IPS DF 19.7 (cell line): Measurements from ENCODE around the gene NOXA1.

Experiments used
- DNase-seq: peaks from one replicate; pipeline ENCODE4 v3.0.0-alpha.2; 2013; ENCODE audit warnings: low read depth, low spot score

The NOXA1 gene

DNA sequence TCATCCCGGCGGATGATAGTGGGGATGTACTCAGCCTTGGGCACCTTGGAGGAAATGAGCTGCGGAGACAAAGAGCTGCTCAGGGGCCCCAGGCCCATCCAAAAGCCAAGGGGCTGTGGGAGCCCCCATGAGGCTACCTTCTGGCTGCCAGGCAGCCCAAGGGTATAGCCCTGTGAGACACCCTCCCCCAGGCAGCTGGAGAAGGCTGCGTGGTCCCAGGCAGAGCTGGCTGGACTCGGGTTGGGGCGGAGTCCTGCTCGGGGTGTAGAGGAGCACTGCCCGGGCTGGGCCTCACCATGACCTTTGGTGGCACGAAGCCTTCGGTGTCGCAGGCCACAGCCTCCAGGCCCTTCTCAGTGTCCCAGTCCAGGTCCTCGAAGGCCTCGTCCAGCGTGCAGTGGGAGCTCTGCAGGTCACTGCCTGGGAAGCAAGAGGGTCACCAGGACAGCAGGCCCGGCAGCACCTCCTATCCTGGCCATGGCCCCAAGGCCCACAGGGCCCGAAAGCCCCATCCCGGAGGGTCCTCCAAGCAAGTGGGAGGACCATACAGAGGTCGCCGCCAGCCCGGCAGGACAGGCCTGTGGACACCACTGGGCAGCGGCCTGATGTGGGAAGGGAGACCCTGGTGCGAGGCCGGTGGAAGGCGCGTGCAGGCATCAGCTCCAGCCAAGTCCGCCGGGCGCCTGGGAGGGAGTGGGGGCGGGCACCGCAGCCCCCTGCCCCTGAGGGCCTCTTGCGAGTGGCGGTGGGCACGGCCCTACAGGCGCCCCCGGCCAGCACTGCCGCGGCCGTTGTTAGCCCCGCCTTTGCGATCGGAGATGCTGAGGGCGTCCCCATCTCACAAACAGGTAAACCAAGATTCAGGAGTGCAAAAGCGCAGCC lies 29.8 kb downstream of the NOXA1 start:
- no peak for DNase-seq

DNA sequence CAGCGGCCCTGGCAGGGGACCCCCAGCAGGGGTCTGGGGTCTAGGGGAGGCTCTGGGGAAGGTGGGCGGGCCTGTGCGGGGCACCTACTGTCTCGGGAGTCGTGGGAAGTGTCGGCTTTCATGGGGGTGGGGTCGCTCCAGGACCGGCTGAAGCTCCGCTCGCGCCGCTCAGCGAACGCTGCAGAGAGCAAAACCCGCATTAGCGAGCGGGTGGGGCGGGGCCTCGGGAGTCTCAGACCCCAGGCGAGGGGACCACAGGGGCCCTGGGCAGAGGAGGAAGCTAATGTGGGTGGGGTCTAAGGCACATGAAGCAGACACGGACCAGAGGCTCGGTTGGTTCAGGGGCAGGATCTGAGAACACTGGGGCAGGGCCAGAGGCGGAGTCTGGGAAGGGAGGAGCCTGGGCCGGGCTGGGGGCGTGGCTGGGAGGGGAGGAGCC lies 30.5 kb downstream of the NOXA1 start:
- DNase-seq, result peak; percentile 85

DNA sequence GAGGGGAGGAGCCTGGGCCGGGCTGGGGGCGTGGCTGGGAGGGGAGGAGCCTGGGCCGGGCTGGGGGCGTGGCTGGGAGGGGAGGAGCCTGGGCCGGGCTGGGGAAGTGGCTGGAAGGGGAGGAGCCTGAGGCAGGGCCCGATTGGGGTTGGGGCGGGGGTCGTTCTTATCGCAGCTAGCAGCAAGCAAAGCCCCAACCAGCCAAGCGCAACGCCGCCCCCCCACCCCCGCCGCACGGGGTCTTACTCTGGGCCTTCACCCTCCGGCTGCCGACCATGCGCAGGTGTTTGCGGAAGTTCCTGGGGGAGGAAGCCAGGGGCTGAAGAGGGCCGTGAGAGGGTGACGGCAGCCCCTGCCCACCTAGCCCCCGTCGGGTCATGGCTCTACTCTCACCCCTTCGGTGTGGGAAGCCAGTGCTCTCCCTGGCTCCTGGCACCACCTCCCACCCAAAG lies 31.0 kb downstream of the NOXA1 start:
- DNase-seq, result no peak

DNA sequence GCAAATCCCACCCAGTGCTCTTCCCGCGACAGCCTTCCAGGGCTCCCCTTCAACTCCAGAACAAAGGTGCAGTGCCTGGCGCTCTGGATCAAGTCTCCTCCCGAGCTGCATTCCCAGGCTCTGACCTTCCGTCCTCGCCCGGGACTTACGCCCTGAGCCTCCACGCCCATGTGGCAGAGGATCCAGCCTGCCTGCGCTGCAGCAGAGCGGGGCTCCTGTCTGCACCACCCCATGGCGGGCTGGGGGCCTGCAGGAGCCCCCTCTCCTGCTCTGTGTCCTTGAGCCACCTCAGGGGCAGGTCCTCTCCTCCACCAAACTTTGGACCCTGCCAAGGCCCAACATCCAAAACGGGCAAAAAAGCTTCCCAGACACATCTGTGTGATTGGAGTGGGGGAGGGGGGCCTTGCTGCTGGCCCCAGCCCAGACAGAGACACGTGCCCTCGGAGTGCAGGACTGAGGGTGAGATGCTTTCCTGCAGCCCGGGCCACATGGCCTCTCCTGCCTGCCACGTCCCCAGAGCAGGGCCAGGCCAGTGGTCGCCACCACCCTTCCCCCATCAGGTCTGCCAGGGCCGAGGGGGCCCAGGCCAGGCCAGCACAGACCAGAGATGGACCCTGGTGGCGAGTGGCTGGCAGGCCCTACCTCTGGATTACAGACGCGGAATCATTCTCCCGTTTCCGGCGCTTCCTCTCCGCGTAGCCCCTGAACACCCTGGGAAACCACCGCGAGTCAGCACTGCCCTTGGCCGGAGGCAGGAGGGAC lies 31.6 kb downstream of the NOXA1 start:
- no peak for DNase-seq

DNA sequence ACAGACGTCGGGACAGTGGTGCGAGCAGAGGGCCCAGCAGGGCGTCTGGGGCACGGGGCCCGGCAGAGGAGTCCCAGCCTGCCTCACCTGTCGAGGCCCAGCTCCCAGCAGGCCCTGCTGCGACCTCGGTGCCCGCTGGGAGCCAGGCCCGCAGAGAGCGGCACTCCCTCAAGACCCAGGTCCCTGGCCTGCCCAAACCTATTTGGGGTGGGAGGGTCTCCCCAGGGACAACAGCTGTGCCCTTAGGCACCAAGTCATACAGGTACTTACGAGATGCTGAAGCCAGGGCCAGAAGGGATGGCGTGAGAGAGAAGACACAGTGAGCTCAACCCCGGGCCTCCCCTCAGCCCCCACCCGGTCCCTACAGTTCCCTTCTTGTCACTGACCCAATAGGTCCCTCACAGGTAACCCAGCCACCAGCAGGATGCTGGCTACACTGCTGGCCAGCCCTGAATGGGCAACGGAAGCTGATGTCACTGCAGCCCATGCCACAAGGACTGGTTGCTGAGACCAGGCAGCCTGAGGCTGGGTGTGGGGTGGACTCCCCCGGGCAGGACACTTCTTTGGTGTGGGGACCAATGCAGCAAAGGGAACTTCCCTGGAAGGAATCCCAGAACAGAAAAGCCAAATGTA lies 32.3 kb downstream of the NOXA1 start:
- no peak for DNase-seq

DNA sequence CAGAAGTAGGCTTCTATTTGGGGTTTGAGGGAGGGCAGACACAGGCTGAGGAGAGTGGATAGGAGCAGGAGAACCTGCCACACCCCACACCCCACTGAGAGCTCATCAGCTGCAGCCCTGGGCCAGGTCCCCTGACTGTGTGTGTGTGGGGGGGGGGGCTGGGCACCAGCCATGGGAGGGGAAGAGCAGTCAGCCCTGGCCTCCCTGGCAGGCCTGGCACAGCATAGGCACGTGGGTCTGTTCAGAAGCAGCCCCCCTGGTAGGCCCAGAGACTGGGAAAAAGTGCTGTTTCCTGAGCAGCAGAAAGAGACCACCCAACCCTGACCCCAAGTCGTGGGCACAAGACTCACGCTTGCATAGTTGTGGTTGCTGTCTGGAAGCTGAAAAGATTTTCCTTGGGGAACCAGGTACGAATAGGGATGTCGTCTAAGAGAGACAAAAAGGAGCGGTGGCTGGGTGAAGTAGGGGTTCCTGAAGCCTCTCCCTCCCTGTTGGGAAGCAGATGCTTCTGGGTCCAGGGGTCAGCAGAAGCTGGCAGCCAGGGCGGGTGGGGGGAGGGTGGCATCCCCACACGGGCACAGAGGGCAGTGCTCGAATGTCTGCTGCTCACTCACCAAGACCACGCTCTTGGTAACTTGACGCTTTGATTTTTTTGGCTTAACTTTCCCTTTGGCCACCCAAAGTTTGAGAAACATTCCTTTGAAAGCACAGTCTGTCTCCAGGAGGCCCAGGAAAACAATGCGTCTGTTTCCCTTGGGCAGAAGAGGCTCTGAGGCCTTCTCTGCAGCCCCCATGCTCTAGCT lies 33.1 kb downstream of the NOXA1 start:
- no peak for DNase-seq

DNA sequence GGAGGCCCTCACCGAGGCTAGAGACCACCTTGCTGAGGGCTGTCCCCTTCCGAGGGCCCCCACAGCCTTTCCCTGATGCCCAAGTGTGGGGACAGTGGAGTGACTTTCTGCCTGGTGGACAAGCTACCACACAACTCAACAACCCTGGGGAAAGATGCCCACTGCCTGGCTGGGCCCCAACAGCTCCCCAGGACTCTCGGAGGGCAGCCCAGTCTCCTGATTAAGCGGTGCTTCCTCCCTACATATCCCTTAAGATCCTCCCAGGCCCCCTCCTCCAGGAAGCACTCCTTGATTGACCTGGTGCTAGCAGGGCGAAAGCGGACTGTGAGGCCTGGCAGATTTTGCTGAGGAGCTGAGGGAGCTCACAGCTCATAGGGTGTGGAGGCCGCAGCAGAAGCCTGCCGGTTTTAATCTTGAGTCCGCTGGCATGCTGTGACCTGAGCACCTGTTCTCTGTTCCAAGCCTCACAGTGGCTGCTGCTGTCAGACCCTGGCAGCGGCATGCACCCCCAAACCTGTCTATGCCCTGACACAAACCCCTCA lies 33.7 kb downstream of the NOXA1 start:
- DNase-seq, result no peak

DNA sequence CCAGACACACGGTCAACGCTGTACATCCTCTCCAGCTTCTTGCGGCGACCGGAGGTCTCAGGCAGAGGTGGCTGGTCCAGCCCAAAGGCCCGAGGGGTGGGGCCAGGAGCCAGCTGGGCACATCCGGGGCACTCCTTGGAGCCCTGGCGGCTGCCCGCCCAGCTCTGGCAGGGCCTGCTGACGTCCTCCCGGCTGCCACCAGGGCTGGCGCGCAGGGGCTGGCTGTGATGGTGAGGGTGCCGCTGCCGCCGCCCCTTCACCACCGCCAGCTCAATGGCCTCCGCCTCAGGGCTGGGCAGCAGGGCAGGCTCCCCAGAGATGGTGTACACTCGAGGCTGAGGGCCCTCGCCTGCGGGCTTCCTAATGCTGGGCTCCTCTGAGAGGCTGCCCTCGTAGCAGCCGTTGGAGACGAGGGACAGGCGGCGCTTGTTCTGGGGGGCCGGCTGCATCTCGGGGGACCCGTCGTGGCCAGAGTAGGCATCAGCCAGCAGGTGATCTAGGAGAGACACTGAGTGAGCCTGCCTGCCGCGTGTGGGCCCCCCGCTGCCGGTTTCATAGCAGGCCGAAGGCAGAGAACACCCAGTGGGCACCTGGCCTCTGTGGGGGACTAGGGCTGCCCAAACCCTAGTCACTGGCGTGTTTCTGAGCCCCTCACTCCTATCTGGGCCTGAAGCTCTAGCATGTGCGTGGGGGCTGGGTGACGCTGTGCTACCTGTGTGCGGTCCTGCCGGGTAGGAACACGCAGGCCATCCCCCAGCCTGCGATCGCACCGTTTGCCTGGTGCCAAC lies 34.4 kb downstream of the NOXA1 start:
- no peak for DNase-seq

DNA sequence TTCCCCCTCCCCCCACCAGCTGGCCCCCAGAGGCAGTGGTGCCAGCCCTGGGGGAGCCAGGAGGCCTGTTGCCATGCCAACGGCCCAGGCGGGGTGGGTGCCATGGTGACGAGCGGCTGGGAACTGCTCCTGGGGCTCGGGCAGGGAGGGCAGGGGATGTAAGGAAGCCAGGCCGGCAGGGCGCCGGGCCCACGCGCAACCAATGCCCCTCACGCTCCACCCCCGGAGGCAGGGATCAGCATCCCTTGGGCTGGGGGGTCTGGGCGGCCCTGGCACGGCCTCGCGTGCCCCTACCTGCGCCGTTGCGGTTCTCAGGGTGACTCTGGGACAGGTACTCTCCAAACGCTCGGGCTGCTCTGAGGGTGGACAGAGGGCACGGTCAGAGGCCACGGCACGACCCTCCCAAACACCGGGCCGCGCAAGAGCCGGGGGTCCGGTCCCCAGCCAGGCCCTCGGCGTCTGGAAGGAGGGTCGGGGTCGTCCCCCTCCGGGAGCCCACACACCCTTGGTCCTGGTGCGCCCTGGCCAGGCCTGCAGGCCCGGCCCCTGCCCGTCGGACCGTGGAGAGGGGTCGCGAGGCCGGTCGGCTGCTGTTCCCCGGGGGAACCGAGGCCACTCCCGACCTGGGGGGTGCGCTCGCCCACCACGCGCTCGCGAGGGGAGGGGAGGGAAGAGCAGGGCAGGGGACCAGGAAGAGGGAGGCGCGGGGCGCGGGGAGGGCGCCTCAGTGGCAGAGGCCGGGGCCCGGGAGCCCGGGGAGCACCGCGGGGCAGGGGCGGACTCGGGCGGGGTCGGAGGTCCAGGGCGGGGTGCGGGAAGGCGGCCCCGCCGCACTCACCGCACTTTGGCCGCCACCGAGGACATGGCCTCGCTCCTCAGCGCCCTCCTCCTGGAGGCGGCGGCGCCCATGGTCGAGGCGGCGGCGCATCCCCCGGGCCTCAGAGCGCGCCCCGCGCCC lies 35.3 kb downstream of the NOXA1 start:
- no peak for DNase-seq

DNA sequence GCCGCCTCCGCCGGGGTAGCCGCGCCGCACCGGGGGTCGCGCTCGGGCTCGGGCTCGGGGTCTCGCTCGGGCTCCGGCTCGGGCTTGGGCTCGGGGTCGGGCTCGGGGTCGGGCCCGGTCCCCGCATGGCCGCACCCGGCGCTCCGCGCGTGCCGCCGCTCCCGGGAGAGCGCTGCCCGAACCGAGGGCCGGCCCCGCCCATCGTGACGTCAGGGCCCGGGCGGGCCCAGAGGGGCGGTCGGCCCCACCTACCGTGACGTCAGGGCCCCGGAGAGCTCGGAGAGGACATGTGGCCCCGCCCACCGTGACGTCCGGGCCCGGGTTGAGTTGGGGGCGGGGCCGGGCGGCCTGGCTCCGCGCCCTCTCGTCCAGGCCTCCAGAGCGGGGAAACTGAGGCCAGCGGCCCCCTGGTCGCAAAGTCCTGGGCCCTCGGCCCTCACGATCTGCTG lies 36.0 kb downstream of the NOXA1 start, which contains the start of gene NSMF:
TSS of gene NSMF (minus strand) at position 183 of the 449 bp plus-strand sequence. CDS start 232 bp downstream, outside the sequence.
- DNase-seq, result no peak

DNA sequence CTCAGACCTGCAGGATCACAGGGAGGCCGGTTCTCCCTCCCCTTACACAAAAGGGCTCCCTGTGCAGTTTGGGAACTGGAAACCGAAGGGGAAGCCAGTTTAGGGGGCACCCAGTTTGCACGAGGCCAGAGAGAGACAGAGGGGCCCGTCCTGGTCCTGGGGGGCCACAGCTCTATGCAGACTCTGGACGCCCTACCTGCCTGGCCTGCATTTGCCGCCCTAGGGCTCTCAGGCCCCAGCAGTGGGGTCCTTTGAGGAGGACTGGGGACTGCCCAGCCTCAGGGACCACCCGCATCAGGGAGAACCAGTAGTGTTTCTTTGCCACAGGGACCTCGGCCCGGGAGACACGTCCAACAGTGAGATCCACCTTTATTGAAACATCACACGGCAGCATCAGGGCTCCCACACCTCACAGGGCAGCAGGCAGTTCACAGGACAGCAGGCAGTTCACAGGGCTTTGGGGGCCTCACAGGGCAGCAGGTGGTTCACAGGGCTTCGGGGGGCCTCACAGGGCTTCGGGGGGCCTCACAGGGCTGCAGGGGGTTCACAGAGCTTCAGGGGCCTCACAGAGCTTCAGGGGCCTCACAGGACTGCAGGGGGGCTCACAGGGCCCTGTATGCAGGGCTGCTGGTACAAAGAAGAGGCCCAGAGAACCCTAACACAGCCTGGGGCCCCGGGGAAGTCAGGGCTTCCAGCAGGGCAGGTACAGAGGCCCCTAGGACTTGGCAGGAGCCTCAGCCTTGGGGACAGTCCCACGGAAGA lies 36.6 kb downstream of the NOXA1 start:
- no peak for DNase-seq

DNA sequence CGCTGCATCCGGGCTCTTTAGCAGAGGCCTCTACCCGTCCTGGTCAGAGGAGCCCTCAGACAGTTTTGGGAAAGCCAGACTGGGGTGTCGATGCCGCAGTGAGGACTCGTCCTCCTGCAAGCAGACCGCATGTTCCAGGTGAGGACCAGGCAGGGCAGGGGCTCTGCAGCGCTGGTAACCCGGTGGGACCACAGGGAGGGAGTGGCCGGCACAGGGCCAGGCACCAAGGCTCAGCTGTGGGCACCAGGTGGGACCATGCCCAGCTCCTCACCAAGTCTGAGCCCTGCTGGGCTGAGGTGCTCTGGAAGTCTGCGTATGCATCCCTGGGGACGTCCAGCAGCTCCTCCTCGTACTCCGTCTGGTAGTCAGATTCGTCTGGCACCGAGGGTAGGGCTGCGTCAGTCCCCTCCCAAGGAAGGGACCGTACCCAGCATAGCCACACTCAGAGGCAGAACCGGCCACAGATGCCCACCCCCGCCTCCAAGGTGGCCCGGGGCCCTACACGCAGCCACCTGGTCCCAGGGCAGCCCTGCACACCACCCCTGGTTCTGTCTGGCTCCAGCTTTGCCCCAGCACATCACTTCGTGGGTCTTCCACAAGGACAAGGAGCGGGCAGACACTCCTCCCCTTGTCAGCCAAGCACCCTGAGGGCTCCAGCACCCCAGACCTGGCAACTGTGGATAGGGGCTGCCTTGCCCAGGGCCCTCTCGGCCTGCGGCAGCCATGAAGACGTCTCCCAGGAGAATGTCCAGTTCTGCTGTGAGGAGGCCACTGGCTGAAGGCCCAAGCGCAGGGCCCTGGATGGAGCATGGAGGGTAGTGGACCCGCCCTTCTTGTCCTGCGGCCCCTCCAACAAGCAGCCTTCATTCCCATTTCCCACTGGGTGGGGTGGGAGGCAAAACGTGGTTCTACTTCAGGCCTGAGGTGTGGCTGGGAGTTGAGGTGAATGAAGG lies 37.4 kb downstream of the NOXA1 start:
- DNase-seq, result no peak

DNA sequence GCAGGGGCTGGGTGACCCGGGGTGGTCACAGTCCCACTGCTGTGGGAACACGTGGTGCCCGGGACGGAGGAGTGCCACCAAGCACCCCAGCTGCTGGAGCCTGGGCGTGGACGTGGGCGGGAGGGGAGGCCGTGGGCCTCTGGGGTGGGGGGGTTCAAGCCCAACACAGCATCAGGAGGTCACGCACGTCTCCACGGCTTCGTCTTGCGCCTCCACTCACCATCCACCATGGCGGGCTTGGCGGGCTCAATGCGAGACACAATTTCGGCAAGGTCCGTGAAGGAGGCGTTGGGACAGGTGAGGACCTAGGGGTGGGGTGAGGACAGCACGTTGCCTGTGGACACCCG lies 38.1 kb downstream of the NOXA1 start:
- DNase-seq, result no peak

DNA sequence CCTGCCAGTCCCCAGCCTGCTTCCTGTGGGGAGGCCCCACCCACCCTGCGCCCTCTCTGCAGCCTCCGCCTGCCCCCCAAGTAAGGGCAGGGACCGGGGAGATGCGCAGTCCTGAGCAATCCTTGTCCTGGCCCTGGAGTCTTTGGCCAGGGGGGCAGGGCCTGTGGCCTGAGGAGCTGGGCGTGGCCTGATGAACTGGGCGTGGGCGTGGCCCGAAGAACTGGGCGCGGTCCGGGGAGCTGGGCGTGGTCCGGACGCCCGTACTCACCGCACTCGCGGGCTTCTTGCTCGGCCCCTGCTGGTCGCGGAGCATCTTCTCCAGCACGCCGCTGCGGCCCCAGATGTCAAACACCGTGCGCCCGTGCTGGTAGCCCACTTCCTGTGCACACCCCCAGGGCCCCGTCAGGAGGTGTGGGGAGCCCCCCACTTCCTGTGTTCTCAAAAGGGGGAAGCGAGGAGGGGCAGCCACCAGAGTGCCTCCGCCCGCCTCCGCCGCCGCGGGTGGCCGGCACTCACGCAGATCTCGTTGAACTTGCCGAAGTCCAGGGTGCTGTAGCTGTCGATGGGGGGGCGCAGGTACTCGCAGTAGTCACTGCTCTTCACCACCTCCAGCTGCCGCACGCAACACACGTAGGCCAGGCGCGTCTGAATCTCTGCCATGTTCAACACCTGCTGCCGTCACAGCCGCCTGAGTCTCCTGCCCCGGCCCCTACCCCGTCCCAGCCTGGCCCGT lies 38.6 kb downstream of the NOXA1 start:
- DNase-seq, result peak; percentile 35

DNA sequence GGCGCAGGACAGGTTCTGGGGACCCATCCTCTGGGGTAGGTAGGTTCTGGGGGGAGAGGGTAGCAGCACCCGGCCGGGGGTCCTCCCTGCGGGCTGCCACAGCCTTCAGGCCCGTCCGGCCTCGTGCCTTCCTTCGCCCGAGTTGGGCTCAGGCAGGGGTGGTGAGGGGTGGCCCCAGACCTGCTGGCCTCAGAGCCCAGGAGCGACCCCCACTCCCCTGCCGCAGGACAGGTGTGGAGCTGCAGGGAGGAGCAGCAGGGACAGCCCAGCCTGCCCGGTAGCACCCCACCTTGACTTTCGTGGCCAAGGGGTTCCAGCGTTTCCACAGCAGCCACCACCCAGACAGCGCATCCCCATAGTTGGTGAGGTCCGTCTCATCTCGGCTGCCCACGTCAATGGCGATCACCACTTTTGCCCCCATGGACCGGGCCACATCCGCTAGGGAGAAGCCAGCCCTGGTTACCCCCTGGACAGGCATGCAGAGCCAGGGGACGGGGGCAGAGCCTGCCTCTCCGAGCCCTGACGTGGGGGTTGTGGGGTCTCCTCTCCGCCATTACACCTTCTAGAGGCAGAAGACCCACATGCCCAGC lies 39.3 kb downstream of the NOXA1 start:
- DNase-seq, result no peak
